GM21381 (cell line): Measurements from ENCODE around the gene TRAF2.
"Not testable (repeated sequence)": the region's sequence is repeated elsewhere in the genome, so short reads cannot be mapped to it uniquely, and the experiment has no call there.

Source experiments
- ATAC-seq: cut with Tn5 transposase; IDR thresholded peaks from one replicate; pipeline ENCODE4 v1.9.1; 2021; ENCODE audit warnings: mild to moderate bottlenecking, moderate library complexity; ENCODE audit not compliant: unreplicated experiment

Gene TRAF2

DNA sequence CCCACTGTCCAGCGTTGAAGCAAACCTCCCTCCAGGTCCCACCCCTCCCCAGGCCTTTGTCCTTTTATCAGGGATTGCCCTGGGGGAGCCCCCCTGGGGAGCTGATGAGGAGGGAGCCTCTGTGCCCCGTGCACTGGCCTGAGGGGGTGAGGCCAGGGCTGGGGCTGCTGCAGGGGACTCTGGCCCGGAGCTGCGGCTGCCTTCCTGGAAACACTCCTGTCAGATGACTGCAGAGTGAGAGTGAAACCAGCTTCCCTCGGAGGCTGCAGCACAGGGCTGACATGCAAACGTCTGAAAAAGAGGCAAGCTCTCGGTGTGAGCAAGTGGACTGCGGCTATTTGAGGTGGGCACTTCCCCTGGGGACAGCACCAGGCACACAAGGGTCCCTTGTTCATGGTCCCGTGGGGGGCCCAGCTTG lies 4.6 kb upstream of the TRAF2 start:
- ATAC-seq = no peak

DNA sequence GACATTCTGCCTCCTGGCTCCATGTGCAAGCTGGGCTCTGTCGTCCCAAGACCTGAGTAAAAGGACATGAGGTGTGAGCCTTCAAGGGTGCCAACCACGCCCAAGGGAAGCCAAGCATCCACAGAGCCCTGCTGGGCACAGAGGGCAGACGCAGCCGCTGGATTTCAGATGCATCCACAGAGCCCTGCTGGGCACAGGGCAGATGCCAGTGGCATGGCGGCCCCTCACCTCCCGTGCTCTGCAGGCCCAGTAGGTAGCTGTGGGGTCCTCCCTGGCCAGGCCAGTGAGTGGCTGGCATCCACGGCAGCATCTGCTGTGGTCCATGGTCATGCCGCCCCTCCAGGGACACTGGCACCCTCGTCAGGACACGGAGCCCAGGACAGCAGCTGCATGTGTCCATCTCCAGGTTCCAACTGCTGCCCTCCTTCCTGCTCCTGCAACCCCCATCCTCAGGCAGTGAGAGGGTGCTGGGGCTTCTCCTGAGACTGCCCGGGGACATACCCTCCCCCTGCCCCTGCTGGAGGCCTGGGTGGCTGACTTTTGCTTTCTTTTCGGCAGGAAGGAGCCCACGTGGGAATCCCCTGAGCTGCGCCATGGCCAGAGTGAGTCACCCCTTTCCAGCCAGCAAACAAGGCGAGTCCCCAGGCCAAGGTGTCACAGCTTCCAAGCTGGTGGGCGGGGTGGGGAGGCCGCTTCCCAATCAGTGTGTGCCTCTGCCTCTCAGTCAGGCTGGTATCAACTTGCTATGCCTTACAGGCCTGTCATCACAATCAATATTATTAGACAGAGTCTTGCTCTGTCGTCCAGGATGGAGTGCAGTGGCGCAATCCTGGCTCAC lies 4.0 kb upstream of the TRAF2 start:
- ATAC-seq = peak; percentile 19

GRCh38 chr9:136882947-136883283 lies 3.4 kb upstream of the TRAF2 start:
- not testable (repeated sequence) for ATAC-seq

DNA sequence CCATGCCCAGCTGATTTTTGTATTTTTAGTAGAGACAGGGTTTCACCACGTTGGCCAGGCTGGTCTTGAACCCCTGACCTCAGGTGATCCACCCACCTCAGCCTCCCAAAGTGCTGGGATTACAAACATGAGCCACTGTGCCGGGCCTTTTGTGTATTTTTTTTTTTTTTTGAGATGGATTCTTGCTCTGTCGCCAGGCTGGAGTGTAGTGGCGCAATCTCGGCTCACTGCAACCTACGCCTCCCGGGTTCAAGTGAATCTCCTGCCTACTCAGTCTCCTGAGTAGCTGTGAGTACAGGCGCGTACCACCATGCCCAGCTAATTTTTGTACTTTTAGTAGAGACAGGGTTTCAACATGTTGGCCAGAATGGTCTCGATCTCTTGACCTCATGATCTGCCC lies 2.6 kb upstream of the TRAF2 start:
- ATAC-seq = not testable (repeated sequence)

- ATAC-seq = peak; percentile 19
Observed at GRCh38 chr9:136886610-136887597, 588 bp downstream of the TRAF2 start.

DNA sequence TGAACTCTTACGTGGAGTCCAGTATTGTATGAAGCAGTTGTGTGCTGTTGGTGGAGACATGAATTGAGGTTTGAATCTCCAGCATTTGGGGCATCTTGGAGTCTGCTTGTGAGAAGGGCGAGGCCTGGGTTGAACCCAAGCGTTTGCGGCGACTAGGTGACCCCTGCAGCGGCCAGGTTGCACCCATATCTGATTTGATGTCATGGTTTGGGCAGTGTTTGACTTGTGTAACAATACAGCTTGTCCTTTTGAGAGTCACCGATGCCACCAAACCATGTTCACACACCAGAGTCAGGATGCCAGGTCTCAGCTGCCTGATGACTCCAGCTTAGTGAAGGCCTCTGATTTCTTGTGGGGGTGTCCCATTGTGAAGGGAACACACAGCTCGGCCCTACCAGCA lies 2.1 kb downstream of the TRAF2 start:
- no peak for ATAC-seq

DNA sequence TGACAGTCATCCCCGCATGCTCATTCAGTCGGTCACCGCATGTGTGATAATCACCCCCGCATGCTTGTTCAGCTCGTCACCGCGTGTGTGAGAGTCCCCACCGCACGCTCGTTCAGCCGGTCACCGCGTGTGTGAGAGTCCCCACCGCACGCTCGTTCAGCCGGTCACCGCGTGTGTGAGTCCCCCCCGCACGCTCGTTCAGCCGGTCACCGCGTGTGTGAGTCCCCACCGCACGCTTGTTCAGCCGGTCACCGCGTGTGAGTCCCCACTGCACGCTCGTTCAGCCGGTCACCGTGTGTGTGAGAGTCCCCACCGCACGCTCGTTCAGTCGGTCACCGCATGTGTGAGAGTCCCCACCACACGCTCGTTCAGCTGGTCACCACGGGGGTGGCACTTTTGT lies 3.5 kb downstream of the TRAF2 start:
- ATAC-seq = no peak

DNA sequence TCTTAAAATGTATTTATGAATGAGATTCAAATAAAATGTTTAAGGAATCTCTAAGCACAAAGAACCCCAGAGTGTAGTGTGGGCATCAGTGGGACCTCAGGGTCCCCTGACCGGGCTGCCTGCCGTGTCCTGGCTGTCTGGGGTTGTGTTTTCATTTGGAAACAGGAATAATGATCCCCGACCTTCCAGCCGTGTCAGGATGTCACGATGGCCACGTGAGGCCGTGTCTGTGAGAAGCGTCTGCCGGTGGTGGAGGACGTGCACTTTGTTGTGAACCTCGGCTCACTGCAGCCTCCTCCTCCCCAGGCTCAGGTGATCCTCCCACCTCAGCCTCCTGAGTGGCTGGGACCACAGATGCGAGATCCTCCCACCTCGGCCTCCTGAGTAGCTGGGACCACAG lies 4.3 kb downstream of the TRAF2 start:
- ATAC-seq = no peak

- no peak for ATAC-seq
Observed at GRCh38 chr9:136896027-136896426, 9.7 kb downstream of the TRAF2 start.

GRCh38 chr9:136898483-136899100 lies 12.3 kb downstream of the TRAF2 start:
- ATAC-seq = no peak

GRCh38 chr9:136899196-136899595 lies 12.9 kb downstream of the TRAF2 start:
- ATAC-seq = no peak

DNA sequence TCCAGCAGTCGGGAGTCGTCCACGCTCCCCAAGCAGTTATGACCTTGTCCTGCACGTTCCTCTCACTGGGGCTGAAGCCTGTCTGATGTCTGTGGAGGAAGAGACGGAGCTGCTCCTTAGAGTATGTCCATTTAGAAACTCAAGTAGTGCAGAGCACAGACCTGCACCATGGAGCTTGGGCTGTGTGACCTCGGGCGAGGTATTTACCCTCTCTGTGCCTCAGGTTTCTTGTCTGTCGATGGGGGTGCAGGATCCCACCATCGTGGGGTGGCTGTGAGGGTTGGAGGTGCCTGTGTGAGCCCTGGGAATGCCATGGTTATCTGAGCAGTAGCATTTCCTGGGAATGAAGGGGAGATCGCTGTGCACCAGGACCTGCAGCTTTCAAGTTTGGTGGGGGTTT lies 14.2 kb downstream of the TRAF2 start:
- ATAC-seq = no peak

DNA sequence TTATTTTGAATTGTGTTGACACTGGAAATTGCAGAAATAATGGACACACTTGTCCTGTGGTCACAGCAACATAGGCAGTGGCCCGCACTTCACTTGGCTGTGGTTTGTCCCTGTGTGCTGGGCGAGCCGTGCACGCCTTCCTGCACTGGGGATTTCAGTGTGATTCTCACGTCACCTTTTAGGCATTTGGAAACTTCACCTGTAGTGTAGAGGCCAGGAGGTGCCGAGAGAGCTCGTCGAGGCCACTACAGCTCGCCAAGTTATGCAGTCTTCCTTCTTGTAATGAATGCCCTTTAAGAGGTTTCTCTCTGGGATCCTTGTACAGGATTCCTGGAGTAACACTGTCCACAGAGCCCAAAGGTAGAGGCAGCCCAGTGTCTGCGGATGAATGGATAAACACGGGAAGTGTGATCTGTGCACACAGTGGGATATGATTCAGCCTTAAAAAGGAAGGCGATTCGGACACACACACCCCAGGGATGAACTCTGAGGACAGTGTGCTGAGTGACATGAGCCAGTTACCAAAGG lies 14.7 kb downstream of the TRAF2 start:
- no peak for ATAC-seq

GRCh38 chr9:136901516-136902258 lies 15.4 kb downstream of the TRAF2 start:
- peak; percentile 50 for ATAC-seq

- peak; percentile 47 for ATAC-seq
Observed at GRCh38 chr9:136902259-136902821, 16.0 kb downstream of the TRAF2 start.

DNA sequence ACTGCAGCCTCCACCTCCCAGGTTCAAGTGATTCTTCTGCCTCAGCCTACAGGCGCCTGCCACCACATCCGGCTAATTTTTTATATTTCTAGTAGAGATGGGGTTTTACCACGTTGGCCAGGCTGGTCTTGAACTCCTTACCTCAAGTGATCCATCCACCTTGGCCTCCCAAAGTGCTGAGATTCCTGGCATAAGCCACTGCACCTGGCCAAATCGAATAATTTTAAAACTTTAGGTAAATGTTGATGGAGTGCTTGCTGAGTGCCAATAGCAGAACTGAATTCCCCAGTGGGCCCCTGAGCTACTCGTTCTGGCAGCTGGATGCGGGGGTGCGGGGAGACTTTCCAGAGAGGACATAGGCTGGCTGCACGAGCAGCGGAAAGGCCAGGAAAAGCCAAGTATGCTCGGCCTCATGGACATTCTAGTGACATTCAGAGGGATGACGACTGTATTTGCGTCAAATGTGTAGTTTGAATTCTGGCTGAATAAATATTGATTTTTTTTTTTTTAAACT lies 16.8 kb downstream of the TRAF2 start:
- no peak for ATAC-seq

DNA sequence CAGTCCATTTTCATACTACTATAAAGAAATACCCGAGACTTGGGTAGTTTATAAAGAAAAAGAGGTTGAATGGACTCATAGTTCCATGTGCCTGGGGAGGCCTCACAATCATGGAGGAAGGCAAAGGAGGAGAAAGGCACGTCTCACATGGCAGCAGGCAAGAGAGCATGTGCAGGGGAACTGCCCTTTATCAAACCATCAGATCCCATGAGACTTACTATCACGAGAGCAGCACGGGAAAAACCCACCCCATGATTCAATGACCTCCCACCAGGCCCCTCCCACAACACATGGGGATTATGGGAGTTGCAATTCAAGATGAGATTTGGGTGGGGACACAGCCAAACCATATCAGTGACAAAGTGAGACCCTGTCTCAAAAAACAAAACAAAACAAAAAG lies 19.9 kb downstream of the TRAF2 start:
- no peak for ATAC-seq

- no peak for ATAC-seq
Observed at GRCh38 chr9:136907011-136907914, 20.9 kb downstream of the TRAF2 start.
